ENCODE measurements around the gene MORC3.

GRCh38 chr21:36323032-36323431, 3.0 kb downstream of the MORC3 start:
- TF ChIP-seq POLR2A (IDR thresholded peaks at IDR 0.05), result no peak
- TF ChIP-seq CTCF (IDR thresholded peaks at IDR 0.05), result no peak
